WTC11 (cell line): ENCODE data around the gene BRI3. TPM values are rescaled to one million over a fixed set of nuclear protein-coding genes. Genes with fewer than 3 reads are reported as not detected.

Experiments used
- ATAC-seq: fragments of 200-7000 bp; cut with Tn5 transposase; 2 replicates; pipeline ENCODE4 v1.10.0; 2021; ENCODE audit warnings: mild to moderate bottlenecking, moderate library complexity
- CTCF ChIA-PET: fragments of 300-600 bp; sonication (Branson Sonifier 250); formaldehyde crosslinking; loops from one replicate; lab custom pipeline; 2021; ENCODE audit warnings: antibody characterized with exemption; lab: Charles Lee
- POLR2A ChIA-PET: fragments of 350-600 bp; sonication (Branson Sonifier 250); formaldehyde crosslinking; loops from one replicate; lab custom pipeline; 2021; ENCODE audit warnings: antibody characterized with exemption; lab: Charles Lee
- DNase-seq: peaks from one replicate; pipeline ENCODE4 v3.0.0; 2021; ENCODE audit warnings: low spot score
- H3K27ac Mint-ChIP-seq: 2 replicates; pipeline ENCODE4 v1.8.0; 2021; ENCODE audit warnings: mixed read lengths
- H3K27me3 Mint-ChIP-seq: 2 replicates; pipeline ENCODE4 v1.8.0; 2021; ENCODE audit warnings: low read depth, mild to moderate bottlenecking, moderate library complexity, mixed read lengths
- H3K36me3 Mint-ChIP-seq: 2 replicates; pipeline ENCODE4 v1.8.0; 2021; ENCODE audit warnings: mixed read lengths
- H3K4me1 Mint-ChIP-seq: 2 replicates; pipeline ENCODE4 v1.8.0; 2022; ENCODE audit warnings: mixed read lengths
- H3K4me3 Mint-ChIP-seq: 2 replicates; pipeline ENCODE4 v1.8.0; 2021; ENCODE audit warnings: mild to moderate bottlenecking, moderate library complexity, mixed read lengths
- H3K9me3 Mint-ChIP-seq: 2 replicates; pipeline ENCODE4 v1.8.0; 2021; ENCODE audit warnings: mixed read lengths
- E2F1 ChIP-seq: sonication (generic); formaldehyde crosslinking; IDR thresholded peaks from 2 replicates; pipeline ENCODE4 v1.8.0; 2022; ENCODE audit warnings: mild to moderate bottlenecking, missing genetic modification reagents
- GABPB1 ChIP-seq: sonication (generic); formaldehyde crosslinking; IDR thresholded peaks from 2 replicates; pipeline ENCODE4 v1.8.1; 2023; ENCODE audit warnings: mild to moderate bottlenecking, missing genetic modification reagents
- GRHL2 ChIP-seq: fragments of 250-450 bp; sonication (Bioruptor Pico); IDR thresholded peaks from 2 replicates; pipeline ENCODE4 v1.8.0; 2022; ENCODE audit warnings: mild to moderate bottlenecking, moderate library complexity; ENCODE audit not compliant: insufficient replicate concordance, severe bottlenecking
- IRF2 ChIP-seq: sonication (generic); formaldehyde crosslinking; IDR thresholded peaks from 2 replicates; pipeline ENCODE4 v1.8.0; 2022; ENCODE audit warnings: low read depth, missing genetic modification reagents, borderline replicate concordance
- MYBL2 ChIP-seq: sonication (generic); formaldehyde crosslinking; IDR thresholded peaks from 2 replicates; pipeline ENCODE4 v1.8.1; 2023; ENCODE audit warnings: mild to moderate bottlenecking, moderate library complexity, missing genetic modification reagents
- NFATC4 ChIP-seq: fragments of 250-450 bp; sonication (Bioruptor Pico); IDR thresholded peaks from 2 replicates; pipeline ENCODE4 v1.9.0; 2021; ENCODE audit warnings: mild to moderate bottlenecking
- NR3C1 ChIP-seq: sonication (generic); formaldehyde crosslinking; conservative IDR thresholded peaks from 2 replicates; pipeline ENCODE4 v1.8.1; 2023; ENCODE audit warnings: low read depth, mild to moderate bottlenecking, missing genetic modification reagents
- RELA ChIP-seq: sonication (generic); formaldehyde crosslinking; IDR thresholded peaks from 2 replicates; pipeline ENCODE4 v1.8.1; 2022; ENCODE audit warnings: missing genetic modification reagents, mild to moderate bottlenecking, borderline replicate concordance
- STAT6 ChIP-seq: sonication (generic); formaldehyde crosslinking; conservative IDR thresholded peaks from 2 replicates; pipeline ENCODE4 v1.8.1; 2023; ENCODE audit warnings: mild to moderate bottlenecking, low read depth, missing genetic modification reagents, moderate library complexity
- TP53 ChIP-seq: sonication (generic); formaldehyde crosslinking; IDR thresholded peaks from 2 replicates; pipeline ENCODE4 v1.8.1; 2023; ENCODE audit warnings: mild to moderate bottlenecking, missing genetic modification reagents
- ZBTB21 ChIP-seq: sonication (generic); formaldehyde crosslinking; IDR thresholded peaks from 2 replicates; pipeline ENCODE4 v1.8.1; 2023; ENCODE audit warnings: mild to moderate bottlenecking, missing genetic modification reagents, borderline replicate concordance
- ZNF281 ChIP-seq: sonication (generic); formaldehyde crosslinking; IDR thresholded peaks from 2 replicates; pipeline ENCODE4 v1.8.0; 2023; ENCODE audit warnings: mild to moderate bottlenecking, missing genetic modification reagents
- ZNF396 ChIP-seq: fragments of 250-450 bp; sonication (Bioruptor Pico); IDR thresholded peaks from 2 replicates; pipeline ENCODE4 v1.8.0; 2021; ENCODE audit warnings: mild to moderate bottlenecking, moderate library complexity, borderline replicate concordance
- ZNF532 ChIP-seq: fragments of 250-450 bp; sonication (Bioruptor Pico); IDR thresholded peaks from 2 replicates; pipeline ENCODE4 v1.9.0; 2021; ENCODE audit warnings: mild to moderate bottlenecking, borderline replicate concordance
- ZSCAN18 ChIP-seq: fragments of 250-450 bp; sonication (Bioruptor Pico); IDR thresholded peaks from 2 replicates; pipeline ENCODE4 v2.1.2; 2022; ENCODE audit warnings: mild to moderate bottlenecking, moderate library complexity
- total RNA-seq: library from RNA; stranded (reverse); gene quantifications from 3 replicates; pipeline ENCODE4 v1.2.3, GENCODE V29; 2021
- TF ChIP-seq, protein P1 (sequence below): fragments of 250-450 bp; sonication (Bioruptor Pico); IDR thresholded peaks from 2 replicates; pipeline ENCODE4 v1.9.0; 2021; ENCODE audit warnings: mild to moderate bottlenecking
- TF ChIP-seq, protein P2 (sequence below): fragments of 250-450 bp; sonication (Bioruptor Pico); IDR thresholded peaks from 2 replicates; pipeline ENCODE4 v1.9.0; 2021; ENCODE audit warnings: mild to moderate bottlenecking
- TF ChIP-seq, protein P3 (sequence below): sonication (generic); formaldehyde crosslinking; IDR thresholded peaks from 2 replicates; pipeline ENCODE4 v1.8.0; 2022; ENCODE audit warnings: mild to moderate bottlenecking, missing genetic modification reagents

The BRI3 gene
- total RNA-seq, 1 experiment from 2014 or later = 112 TPM

GRCh38 chr7:98254516-98254915 is 27.0 kb upstream of the BRI3 start:
- Mint-ChIP-seq H3K36me3 (no peaks in the 10 kb centered on the region), H3K4me3 (no peak overlapping the region), H3K9me3 (no peaks in the 10 kb centered on the region), H3K27me3 (no peaks in the 10 kb centered on the region), H3K4me1 (peaks cover 20% of the 10 kb centered on the region)
- no peak for DNase-seq
- POLR2A ChIA-PET = no interaction called here
- CTCF ChIA-PET = interaction anchor here (0.6 kb wide), 1 partner anchor 11 kb away, joined by 3 read pairs; no protein-coding TSS in a partner anchor
- ATAC-seq = no peak
- no peak for TF ChIP-seq TP53
- TF ChIP-seq ZNF281 (CRISPR knock-in tag) = no peak
- no peak for TF ChIP-seq ZSCAN18 (CRISPR knock-in tag)
- TF ChIP-seq ZNF532 (CRISPR knock-in tag) = no peak
- TF ChIP-seq, protein P1, sequence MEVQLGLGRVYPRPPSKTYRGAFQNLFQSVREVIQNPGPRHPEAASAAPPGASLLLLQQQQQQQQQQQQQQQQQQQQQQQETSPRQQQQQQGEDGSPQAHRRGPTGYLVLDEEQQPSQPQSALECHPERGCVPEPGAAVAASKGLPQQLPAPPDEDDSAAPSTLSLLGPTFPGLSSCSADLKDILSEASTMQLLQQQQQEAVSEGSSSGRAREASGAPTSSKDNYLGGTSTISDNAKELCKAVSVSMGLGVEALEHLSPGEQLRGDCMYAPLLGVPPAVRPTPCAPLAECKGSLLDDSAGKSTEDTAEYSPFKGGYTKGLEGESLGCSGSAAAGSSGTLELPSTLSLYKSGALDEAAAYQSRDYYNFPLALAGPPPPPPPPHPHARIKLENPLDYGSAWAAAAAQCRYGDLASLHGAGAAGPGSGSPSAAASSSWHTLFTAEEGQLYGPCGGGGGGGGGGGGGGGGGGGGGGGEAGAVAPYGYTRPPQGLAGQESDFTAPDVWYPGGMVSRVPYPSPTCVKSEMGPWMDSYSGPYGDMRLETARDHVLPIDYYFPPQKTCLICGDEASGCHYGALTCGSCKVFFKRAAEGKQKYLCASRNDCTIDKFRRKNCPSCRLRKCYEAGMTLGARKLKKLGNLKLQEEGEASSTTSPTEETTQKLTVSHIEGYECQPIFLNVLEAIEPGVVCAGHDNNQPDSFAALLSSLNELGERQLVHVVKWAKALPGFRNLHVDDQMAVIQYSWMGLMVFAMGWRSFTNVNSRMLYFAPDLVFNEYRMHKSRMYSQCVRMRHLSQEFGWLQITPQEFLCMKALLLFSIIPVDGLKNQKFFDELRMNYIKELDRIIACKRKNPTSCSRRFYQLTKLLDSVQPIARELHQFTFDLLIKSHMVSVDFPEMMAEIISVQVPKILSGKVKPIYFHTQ (CRISPR knock-in tag) = no peak
- TF ChIP-seq NFATC4 (CRISPR knock-in tag) = no peak
- no peak for TF ChIP-seq GABPB1 (CRISPR knock-in tag)
- TF ChIP-seq MYBL2 (CRISPR knock-in tag) = no peak
- no peak for TF ChIP-seq ZBTB21
- no peak for TF ChIP-seq RELA
- TF ChIP-seq ZNF396 = no peak
- no peak for TF ChIP-seq E2F1
- TF ChIP-seq NR3C1 = no peak
- TF ChIP-seq, protein P2, sequence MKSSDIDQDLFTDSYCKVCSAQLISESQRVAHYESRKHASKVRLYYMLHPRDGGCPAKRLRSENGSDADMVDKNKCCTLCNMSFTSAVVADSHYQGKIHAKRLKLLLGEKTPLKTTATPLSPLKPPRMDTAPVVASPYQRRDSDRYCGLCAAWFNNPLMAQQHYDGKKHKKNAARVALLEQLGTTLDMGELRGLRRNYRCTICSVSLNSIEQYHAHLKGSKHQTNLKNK (CRISPR knock-in tag) = no peak
- TF ChIP-seq STAT6 (CRISPR knock-in tag) = no peak
- TF ChIP-seq, protein P3, sequence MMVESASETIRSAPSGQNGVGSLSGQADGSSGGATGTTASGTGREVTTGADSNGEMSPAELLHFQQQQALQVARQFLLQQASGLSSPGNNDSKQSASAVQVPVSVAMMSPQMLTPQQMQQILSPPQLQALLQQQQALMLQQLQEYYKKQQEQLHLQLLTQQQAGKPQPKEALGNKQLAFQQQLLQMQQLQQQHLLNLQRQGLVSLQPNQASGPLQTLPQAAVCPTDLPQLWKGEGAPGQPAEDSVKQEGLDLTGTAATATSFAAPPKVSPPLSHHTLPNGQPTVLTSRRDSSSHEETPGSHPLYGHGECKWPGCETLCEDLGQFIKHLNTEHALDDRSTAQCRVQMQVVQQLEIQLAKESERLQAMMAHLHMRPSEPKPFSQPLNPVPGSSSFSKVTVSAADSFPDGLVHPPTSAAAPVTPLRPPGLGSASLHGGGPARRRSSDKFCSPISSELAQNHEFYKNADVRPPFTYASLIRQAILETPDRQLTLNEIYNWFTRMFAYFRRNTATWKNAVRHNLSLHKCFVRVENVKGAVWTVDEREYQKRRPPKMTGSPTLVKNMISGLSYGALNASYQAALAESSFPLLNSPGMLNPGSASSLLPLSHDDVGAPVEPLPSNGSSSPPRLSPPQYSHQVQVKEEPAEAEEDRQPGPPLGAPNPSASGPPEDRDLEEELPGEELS (CRISPR knock-in tag) = no peak
- no peak for TF ChIP-seq IRF2 (CRISPR knock-in tag)
- no peak for TF ChIP-seq GRHL2 (CRISPR knock-in tag)
- TF ChIP-seq, all 79 proteins: peak for 0
- no peak overlapping the region for H3K27ac Mint-ChIP-seq
